MM.1S (cell line): ENCODE results near the gene CXCR5.

Experiments used
- DNase-seq: peaks from one replicate; pipeline ENCODE4 v3.0.0-alpha.2; 2015
- H2AFZ ChIP-seq: fragments of 300-600 bp; sonication (generic); 2 replicates; pipeline ENCODE4 v1.6.0; 2016; ENCODE audit warnings: antibody characterized with exemption, low read length
- H3F3A ChIP-seq: fragments of 300-600 bp; sonication (generic); 2 replicates; pipeline ENCODE4 v1.6.1; 2016; ENCODE audit warnings: mild to moderate bottlenecking, antibody characterized with exemption, low read length, moderate library complexity, mixed read lengths; ENCODE audit not compliant: insufficient read depth
- H3K27ac ChIP-seq: fragments of 300-600 bp; sonication (generic); 2 replicates; pipeline ENCODE4 v1.5.1; 2016; ENCODE audit warnings: mild to moderate bottlenecking, low read length
- H3K27me3 ChIP-seq: fragments of 300-600 bp; sonication (generic); replicated peaks from 2 replicates; pipeline ENCODE4 v1.6.0; 2016; ENCODE audit warnings: low read length; ENCODE audit not compliant: insufficient read depth
- H3K36me3 ChIP-seq: fragments of 300-600 bp; sonication (generic); replicated peaks from 2 replicates; pipeline ENCODE4 v1.6.1; 2016; ENCODE audit warnings: mild to moderate bottlenecking, low read length, mixed read lengths; ENCODE audit not compliant: insufficient read depth
- H3K4me1 ChIP-seq: fragments of 300-600 bp; sonication (generic); 2 replicates; pipeline ENCODE4 v1.6.1; 2016; ENCODE audit warnings: low read length, mixed read lengths
- H3K4me2 ChIP-seq: fragments of 300-600 bp; sonication (generic); 2 replicates; pipeline ENCODE4 v1.6.0; 2016; ENCODE audit warnings: low read depth, low read length
- H3K4me3 ChIP-seq: fragments of 300-600 bp; sonication (generic); 2 replicates; pipeline ENCODE4 v1.5.1; 2016; ENCODE audit warnings: low read length, mixed read lengths
- H3K79me2 ChIP-seq: fragments of 300-600 bp; sonication (generic); 2 replicates; pipeline ENCODE4 v1.6.1; 2016; ENCODE audit warnings: mixed run types, low read length, mixed read lengths
- H3K9ac ChIP-seq: fragments of 300-600 bp; sonication (generic); 2 replicates; pipeline ENCODE4 v1.6.1; 2016; ENCODE audit warnings: low read length, mixed read lengths
- H3K9me2 ChIP-seq: fragments of 300-600 bp; sonication (generic); replicated peaks from 2 replicates; pipeline ENCODE4 v1.6.1; 2016; ENCODE audit warnings: mild to moderate bottlenecking, low read length, mixed read lengths; ENCODE audit not compliant: insufficient read depth
- H3K9me3 ChIP-seq: fragments of 300-600 bp; sonication (generic); replicated peaks from 2 replicates; pipeline ENCODE4 v1.6.1; 2016; ENCODE audit warnings: mild to moderate bottlenecking, low read length, mixed read lengths; ENCODE audit not compliant: insufficient read depth
- H4K20me1 ChIP-seq: fragments of 300-600 bp; sonication (generic); 2 replicates; pipeline ENCODE4 v1.6.1; 2016; ENCODE audit warnings: mild to moderate bottlenecking, low read length, moderate library complexity, mixed read lengths; ENCODE audit not compliant: insufficient read depth
- CTCF ChIP-seq: fragments of 300-600 bp; sonication (generic); IDR thresholded peaks from 2 replicates; pipeline ENCODE4 v1.5.1; 2016; ENCODE audit warnings: antibody characterized with exemption, low read length, mixed read lengths
- EZH2 ChIP-seq: fragments of 300-600 bp; sonication (generic); optimal IDR thresholded peaks from 2 replicates; pipeline ENCODE3; 2017; ENCODE audit warnings: low read depth, mild to moderate bottlenecking, antibody characterized with exemption, low read length, mixed read lengths
- EZH2phosphoT487 ChIP-seq: fragments of 300-600 bp; sonication (generic); IDR thresholded peaks from 2 replicates; pipeline ENCODE4 v1.6.1; 2018; ENCODE audit warnings: antibody characterized with exemption, low read length

Gene CXCR5

GRCh38 chr11:118915941-118916841 is 32.5 kb downstream of the CXCR5 start:
- H4K20me1 ChIP-seq = no peaks in the 10 kb centered on the region
- no peaks in the 10 kb centered on the region for H3K27me3 ChIP-seq
- no peak overlapping the region for H3K27ac ChIP-seq
- no peaks in the 10 kb centered on the region for H3F3A ChIP-seq
- peaks cover 3% of the 10 kb centered on the region; the same call in 1 of the 2 replicates for H3K4me1 ChIP-seq
- H3K9ac ChIP-seq = no peak overlapping the region
- no peak for DNase-seq
- H3K9me3 ChIP-seq = no peaks in the 10 kb centered on the region
- no peak overlapping the region for H2AFZ ChIP-seq
- H3K4me2 ChIP-seq = no peak overlapping the region
- no peaks in the 10 kb centered on the region for H3K36me3 ChIP-seq
- H3K79me2 ChIP-seq = peaks cover 3% of the 10 kb centered on the region; the same call in 1 of the 2 replicates
- no peak overlapping the region for H3K4me3 ChIP-seq
- TF ChIP-seq EZH2phosphoT487 (no peak), EZH2 (no peak), CTCF (no peak)
- no peaks in the 10 kb centered on the region for H3K9me2 ChIP-seq

GRCh38 chr11:118916842-118917388 is 33.2 kb downstream of the CXCR5 start:
- TF ChIP-seq CTCF (no peak), EZH2phosphoT487 (no peak), EZH2 (no peak)
- no peak overlapping the region for H3K4me2 ChIP-seq
- H2AFZ ChIP-seq = no peak overlapping the region
- H3K79me2 ChIP-seq = peaks cover 7% of the 10 kb centered on the region
- H3K4me1 ChIP-seq = peaks cover 3% of the 10 kb centered on the region; the same call in 1 of the 2 replicates
- H3K27ac ChIP-seq = no peak overlapping the region
- H3K4me3 ChIP-seq = no peak overlapping the region
- H3F3A ChIP-seq = no peaks in the 10 kb centered on the region
- H3K9me3 ChIP-seq = no peaks in the 10 kb centered on the region
- H3K9ac ChIP-seq = no peak overlapping the region
- H3K36me3 ChIP-seq = no peaks in the 10 kb centered on the region
- H4K20me1 ChIP-seq = no peaks in the 10 kb centered on the region
- DNase-seq = no peak
- no peaks in the 10 kb centered on the region for H3K9me2 ChIP-seq
- no peaks in the 10 kb centered on the region for H3K27me3 ChIP-seq

DNA sequence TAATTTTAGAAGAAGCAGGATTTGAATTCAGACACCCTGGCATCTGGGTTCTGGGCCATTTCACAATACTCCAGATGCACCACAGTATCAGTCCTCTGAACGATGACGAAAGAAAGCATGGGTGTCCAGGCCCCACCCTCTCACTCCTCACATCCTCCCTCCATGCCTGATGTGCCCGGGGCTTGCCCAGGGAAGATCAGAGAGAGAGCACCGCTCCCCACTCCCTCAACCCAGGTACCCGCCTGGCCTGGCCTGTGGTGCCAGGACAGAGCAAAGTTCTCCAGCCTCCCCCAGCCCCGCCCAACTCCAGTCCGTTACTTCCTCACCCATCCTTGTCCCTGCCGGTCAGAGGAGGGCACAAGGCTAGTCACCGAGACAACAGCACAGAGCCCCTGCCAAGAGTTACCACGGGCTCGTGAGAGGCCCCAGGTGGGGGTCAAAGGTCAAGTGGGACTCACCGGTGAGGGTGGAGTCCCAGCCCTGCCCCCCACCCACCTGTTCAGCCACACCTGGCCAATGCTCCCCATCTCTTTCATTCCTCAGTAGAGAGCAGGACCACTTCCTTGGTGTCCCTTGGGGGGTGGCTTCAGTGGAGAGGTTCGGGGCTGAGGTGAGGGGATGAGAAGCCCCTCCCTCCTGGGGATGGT is 33.9 kb downstream of the CXCR5 start:
- no peak overlapping the region for H3K4me2 ChIP-seq
- no peak overlapping the region for H3K9ac ChIP-seq
- no peak overlapping the region for H2AFZ ChIP-seq
- H3K9me2 ChIP-seq = no peaks in the 10 kb centered on the region
- H3K36me3 ChIP-seq = no peaks in the 10 kb centered on the region
- no peak overlapping the region for H3K4me3 ChIP-seq
- no peaks in the 10 kb centered on the region for H3F3A ChIP-seq
- no peaks in the 10 kb centered on the region for H3K9me3 ChIP-seq
- DNase-seq = no peak
- no peaks in the 10 kb centered on the region for H4K20me1 ChIP-seq
- H3K27me3 ChIP-seq = no peaks in the 10 kb centered on the region
- TF ChIP-seq EZH2 (no peak), EZH2phosphoT487 (no peak), CTCF (no peak)
- no peak overlapping the region for H3K27ac ChIP-seq
- H3K79me2 ChIP-seq = peaks cover 14% of the 10 kb centered on the region
- peaks cover 3% of the 10 kb centered on the region; the same call in 1 of the 2 replicates for H3K4me1 ChIP-seq
